Measurements from ENCODE around the gene ZCCHC8. TPM values are rescaled to one million over a fixed set of nuclear protein-coding genes. Genes with fewer than 3 reads are reported as not detected.

Gene ZCCHC8
- total RNA-seq, 1 experiment from 2014 or later: 40.4 TPM

DNA sequence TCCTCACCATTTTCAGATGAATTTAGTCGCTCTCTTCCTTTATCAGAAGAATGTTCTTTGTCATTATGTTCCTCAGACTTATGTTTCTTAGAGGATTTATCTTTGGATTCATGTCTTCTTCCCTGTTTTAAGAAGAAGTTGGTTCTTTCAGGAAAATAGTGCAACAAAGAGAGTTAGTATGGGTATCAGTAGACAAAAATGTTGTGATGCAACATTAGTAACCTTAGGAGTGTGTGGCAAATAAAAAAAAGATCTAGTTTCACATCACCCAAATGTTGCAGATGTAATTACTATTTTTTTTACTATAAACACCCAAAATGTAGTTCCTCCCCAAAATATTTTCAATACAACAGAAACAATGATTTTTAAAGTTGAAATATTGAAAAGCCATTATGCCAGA is 18.2 kb upstream of the ZCCHC8 start:
- CTCF ChIA-PET: no interaction called here

GRCh38 chr12:122517877-122518276 is 17.1 kb upstream of the ZCCHC8 start:
- CTCF ChIA-PET: no interaction called here
- DNase-seq (ENCODE audit: low spot score): peak; percentile 54
- no peak overlapping the region for H3K4me3 ChIP-seq (ENCODE audit: low read depth, low read length, poor library complexity, severe bottlenecking)
- peaks cover 98% of the 10 kb centered on the region for H3K36me3 ChIP-seq (ENCODE audit: insufficient read depth, low read length, poor library complexity, severe bottlenecking)
- no peak overlapping the region for H3K27ac ChIP-seq (ENCODE audit: low read depth, low read length, poor library complexity, severe bottlenecking)
- POLR2A ChIA-PET (ENCODE audit: low non-redundant PET): interaction anchor here (0.6 kb wide), 1 partner anchor 1308 kb away, joined by 4 read pairs; no protein-coding TSS in a partner anchor
- intact Hi-C loops (cut with micrococcal nuclease; ENCODE audit: unreplicated experiment): loop anchor here (2.0 kb wide), 1 partner anchor 15 kb away; no protein-coding TSS in a partner anchor
- no peak for TF ChIP-seq EZH2 (IDR thresholded peaks at IDR 0.05; ENCODE audit: borderline replicate concordance, low read depth, low read length, poor library complexity, severe bottlenecking)
- TF ChIP-seq, protein P1, sequence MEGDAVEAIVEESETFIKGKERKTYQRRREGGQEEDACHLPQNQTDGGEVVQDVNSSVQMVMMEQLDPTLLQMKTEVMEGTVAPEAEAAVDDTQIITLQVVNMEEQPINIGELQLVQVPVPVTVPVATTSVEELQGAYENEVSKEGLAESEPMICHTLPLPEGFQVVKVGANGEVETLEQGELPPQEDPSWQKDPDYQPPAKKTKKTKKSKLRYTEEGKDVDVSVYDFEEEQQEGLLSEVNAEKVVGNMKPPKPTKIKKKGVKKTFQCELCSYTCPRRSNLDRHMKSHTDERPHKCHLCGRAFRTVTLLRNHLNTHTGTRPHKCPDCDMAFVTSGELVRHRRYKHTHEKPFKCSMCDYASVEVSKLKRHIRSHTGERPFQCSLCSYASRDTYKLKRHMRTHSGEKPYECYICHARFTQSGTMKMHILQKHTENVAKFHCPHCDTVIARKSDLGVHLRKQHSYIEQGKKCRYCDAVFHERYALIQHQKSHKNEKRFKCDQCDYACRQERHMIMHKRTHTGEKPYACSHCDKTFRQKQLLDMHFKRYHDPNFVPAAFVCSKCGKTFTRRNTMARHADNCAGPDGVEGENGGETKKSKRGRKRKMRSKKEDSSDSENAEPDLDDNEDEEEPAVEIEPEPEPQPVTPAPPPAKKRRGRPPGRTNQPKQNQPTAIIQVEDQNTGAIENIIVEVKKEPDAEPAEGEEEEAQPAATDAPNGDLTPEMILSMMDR (conservative IDR thresholded peaks at IDR 0.05; ENCODE audit: low read depth, low read length): no peak
- peaks cover 6% of the 10 kb centered on the region for H3K4me1 ChIP-seq (ENCODE audit: insufficient read depth, low read length, poor library complexity, severe bottlenecking)
- no TSS peak for BruUV-seq (replicated peaks)
- H3K27me3 ChIP-seq (replicated peaks; ENCODE audit: insufficient read depth, low read depth, low read length, poor library complexity): no peaks in the 10 kb centered on the region
- no peaks in the 10 kb centered on the region for H3K9me3 ChIP-seq (ENCODE audit: low read depth, low read length, poor library complexity, severe bottlenecking)

More for the DNA sequence above, 18.2 kb upstream of the ZCCHC8 start:
- Histone ChIP-seq H3K9me3 (ENCODE audit: low read depth, low read length, poor library complexity, severe bottlenecking) (no peaks in the 10 kb centered on the region), H3K4me1 (ENCODE audit: insufficient read depth, low read length, poor library complexity, severe bottlenecking) (peaks cover 17% of the 10 kb centered on the region), H3K36me3 (ENCODE audit: insufficient read depth, low read length, poor library complexity, severe bottlenecking) (peaks cover 97% of the 10 kb centered on the region), H3K27me3 (replicated peaks; ENCODE audit: insufficient read depth, low read depth, low read length, poor library complexity) (no peaks in the 10 kb centered on the region), H3K4me3 (ENCODE audit: low read depth, low read length, poor library complexity, severe bottlenecking) (no peak overlapping the region), H3K27ac (ENCODE audit: low read depth, low read length, poor library complexity, severe bottlenecking) (no peak overlapping the region)
- TF ChIP-seq, protein P1 (conservative IDR thresholded peaks at IDR 0.05; ENCODE audit: low read depth, low read length): no peak
- no peak for TF ChIP-seq EZH2 (IDR thresholded peaks at IDR 0.05; ENCODE audit: borderline replicate concordance, low read depth, low read length, poor library complexity, severe bottlenecking)
- no peak for DNase-seq (ENCODE audit: low spot score)
- intact Hi-C loops (cut with micrococcal nuclease; ENCODE audit: unreplicated experiment): loop anchor here (2.0 kb wide), 1 partner anchor 16 kb away; no protein-coding TSS in a partner anchor
- POLR2A ChIA-PET (ENCODE audit: low non-redundant PET): interaction anchor here (0.6 kb wide), 2 partner anchors 11 to 324 kb away, joined by 3 to 4 read pairs; no protein-coding TSS in a partner anchor
- no TSS peak for BruUV-seq (replicated peaks)

- Histone ChIP-seq H3K27me3 (replicated peaks; ENCODE audit: insufficient read depth, low read depth, low read length, poor library complexity) (no peaks in the 10 kb centered on the region), H3K4me3 (ENCODE audit: low read depth, low read length, poor library complexity, severe bottlenecking) (no peak overlapping the region), H3K36me3 (ENCODE audit: insufficient read depth, low read length, poor library complexity, severe bottlenecking) (peaks cover 99% of the 10 kb centered on the region), H3K4me1 (ENCODE audit: insufficient read depth, low read length, poor library complexity, severe bottlenecking) (no peaks in the 10 kb centered on the region), H3K9me3 (ENCODE audit: low read depth, low read length, poor library complexity, severe bottlenecking) (no peaks in the 10 kb centered on the region), H3K27ac (ENCODE audit: low read depth, low read length, poor library complexity, severe bottlenecking) (no peak overlapping the region)
- TF ChIP-seq, protein P1 (conservative IDR thresholded peaks at IDR 0.05; ENCODE audit: low read depth, low read length): no peak
- TF ChIP-seq EZH2 (IDR thresholded peaks at IDR 0.05; ENCODE audit: borderline replicate concordance, low read depth, low read length, poor library complexity, severe bottlenecking): no peak
- POLR2A ChIA-PET (ENCODE audit: low non-redundant PET): interaction anchor here (0.6 kb wide), 1 partner anchor 1309 kb away, joined by 4 read pairs; no protein-coding TSS in a partner anchor
- no peak for DNase-seq (ENCODE audit: low spot score)
- CTCF ChIA-PET: no interaction called here
- intact Hi-C loops (cut with micrococcal nuclease; ENCODE audit: unreplicated experiment): no loop called here
- BruUV-seq (replicated peaks): no TSS peak
Observed at GRCh38 chr12:122516544-122517361, 16.0 kb upstream of the ZCCHC8 start.
